OCI-LY7 (cell line): Measurements from ENCODE around the gene LAGE3.

Source experiments
- CTCF ChIP-seq: fragments of 200-600 bp; sonication (generic); conservative IDR thresholded peaks from 2 replicates; pipeline ENCODE4 v1.5.1; 2014; ENCODE audit warnings: mild to moderate bottlenecking, antibody characterized with exemption, low read length, moderate library complexity, mixed read lengths
- EZH2phosphoT487 ChIP-seq: fragments of 200-600 bp; sonication (generic); IDR thresholded peaks from 2 replicates; pipeline ENCODE4 v1.6.1; 2018; ENCODE audit warnings: low read depth, borderline replicate concordance, mild to moderate bottlenecking, mixed run types, antibody characterized with exemption, low read length, moderate library complexity, mixed read lengths

DNA sequence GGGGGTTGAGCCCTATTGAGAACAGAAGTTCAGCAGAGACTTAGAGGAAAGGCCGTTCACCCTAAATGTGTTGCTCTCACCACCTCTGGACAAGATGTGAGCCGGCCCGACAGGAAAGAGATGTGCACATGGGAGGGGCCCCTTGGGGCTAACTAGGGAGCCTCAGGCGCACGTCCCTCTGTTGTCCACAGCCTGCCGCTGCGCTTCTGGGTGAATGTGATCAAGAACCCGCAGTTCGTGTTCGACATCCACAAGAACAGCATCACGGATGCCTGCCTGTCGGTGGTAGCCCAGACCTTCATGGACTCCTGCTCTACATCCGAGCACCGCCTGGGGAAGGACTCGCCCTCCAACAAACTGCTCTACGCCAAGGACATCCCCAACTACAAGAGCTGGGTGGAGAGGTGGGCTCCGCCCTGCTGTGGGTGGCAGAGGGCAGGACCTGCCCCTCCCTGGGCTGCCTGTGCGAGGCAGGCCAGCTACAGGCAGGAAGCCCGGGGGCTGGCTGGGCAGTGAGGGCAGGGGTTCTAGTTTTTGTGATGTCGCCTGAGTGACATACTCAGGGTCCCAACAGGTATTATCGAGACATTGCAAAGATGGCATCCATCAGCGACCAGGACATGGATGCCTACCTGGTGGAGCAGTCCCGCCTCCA is 8.0 kb downstream of the LAGE3 start:
- TF ChIP-seq CTCF (no peak), EZH2phosphoT487 (no peak)
